NCI-H2029 (cell line): ENCODE data around the gene MASP2.

Experiments
- DNase-seq: peaks from one replicate; lab custom pipeline; 2025; lab: John Stamatoyannopoulos, UW

Gene MASP2

DNA sequence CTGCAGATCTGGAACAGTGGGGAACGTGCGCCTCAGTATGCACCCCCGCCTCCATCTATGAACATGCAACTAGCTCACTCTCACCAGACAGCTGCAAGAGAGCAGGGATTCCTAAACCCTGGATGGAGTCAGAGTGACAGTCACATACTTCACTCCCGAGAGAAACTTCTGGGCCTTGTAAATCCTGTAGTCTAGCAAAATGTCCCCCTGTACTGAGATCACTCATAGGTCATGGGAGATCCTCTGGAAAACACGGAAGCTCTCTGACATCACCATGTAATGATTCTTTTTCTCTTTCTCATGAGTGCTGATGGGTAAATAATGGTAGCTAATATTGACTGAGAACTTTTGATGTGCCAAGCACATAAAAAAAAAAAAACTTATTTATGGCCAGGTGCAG lies 57.9 kb downstream of the MASP2 start:
- DNase-seq = peak; percentile 40

DNA sequence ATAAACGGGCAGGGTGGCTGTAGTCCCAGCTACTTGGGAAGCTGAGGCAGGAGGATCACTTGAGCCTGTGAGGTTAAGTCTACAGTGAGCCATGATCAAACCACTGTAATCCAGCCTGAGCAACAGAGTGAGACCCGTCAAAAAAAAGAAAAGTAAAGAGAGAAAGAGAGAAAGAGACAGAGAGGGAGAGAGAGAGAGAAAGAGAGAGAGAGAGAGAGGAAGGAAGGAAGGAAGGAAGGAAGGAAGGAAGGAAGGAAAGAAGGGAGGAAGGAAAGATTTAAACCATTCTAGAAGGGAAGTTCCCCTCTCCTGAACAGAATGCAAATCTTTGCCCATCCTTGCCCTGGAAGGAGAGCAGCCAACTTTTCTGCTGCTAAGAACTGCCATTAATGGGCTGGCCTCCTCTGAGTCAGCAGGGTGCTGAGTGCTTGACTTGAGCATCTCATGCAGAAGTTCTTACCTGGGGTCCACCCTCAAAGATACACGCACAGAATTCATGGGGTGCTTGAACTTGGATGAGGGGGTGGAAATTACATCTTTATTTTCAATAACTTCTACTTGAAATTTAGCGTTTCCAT lies 59.1 kb downstream of the MASP2 start:
- no peak for DNase-seq

DNA sequence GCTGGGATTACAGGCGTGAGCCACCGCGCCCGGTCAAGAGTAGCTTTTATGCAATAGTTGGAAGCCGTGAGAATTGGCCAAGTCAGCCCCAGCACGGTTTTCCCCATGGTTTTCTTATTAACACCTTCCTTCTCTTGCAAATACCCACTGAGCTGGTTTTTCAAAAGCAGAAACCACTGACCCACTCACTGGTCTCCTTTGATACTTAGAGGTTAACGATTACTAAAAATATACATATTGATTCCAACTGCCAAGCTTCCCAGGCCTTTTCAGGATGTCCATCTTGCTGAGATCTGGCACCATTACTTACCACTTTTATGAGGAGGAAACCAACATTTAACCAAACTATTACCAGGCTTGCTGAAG lies 60.5 kb downstream of the MASP2 start:
- no peak for DNase-seq

DNA sequence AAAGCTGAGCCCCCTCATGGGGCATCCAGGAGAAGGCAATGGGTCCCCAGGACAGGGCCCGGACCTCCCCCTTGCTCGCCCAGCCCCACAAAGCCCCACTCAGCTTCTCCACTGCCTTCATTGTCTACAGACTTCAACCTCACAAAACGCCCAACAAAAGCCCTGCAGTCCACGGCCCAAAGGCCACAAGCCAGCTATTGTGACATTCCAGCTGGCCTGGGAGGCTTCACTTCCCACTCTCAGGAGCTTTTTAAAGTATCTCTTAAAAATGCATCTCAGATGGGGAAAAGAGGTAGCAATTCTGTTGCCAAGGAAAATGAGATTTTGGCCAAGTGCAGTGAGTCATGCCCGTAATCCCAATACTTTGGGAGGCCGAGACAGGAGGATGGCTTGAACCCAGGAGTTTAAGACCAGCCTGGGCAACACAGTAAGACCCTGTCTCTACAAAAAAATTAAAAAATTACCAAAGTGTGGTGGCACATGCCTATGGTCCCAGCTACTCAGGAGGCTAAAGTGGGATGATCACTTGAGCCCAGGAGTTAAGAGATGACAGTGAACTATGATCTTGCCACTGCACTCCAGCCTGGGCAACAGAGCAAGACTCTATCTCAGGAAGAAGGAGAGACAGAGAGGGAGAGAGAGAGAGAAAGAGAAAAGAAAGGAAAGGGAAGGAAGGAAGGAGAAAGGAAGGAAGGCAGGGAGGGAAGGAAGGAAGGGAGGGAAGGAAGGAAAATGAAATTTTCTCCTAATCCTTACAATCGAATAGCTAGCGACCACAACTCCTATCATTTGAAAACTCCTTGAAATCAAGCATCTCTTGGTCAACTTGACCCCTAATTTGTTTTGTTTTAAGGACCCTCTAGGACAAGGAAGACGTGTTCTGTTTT lies 66.0 kb downstream of the MASP2 start:
- no peak for DNase-seq

DNA sequence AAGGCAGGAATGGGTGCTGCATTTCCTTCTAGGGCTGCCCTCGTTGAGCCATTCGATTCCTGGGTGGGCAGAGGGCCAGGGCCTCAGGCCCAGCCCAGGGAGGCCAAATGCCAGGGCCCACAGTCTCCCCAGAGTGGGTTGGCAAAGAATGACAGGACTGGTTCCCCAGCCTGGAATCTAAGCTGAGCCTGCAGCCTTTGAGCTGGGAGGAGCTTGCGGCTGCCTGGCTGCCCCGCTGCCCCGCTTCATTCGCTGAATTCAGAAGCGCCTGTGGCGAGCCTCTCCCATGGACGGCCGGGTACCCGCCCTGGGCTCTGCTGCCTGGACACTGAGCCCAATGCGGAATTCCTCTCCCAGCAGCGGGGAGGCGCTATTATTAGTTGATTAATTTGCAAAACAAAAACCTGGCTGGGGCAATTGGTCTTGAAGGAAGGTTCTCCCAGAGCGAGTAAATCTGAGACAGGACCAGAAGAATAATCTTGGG lies 66.9 kb downstream of the MASP2 start:
- DNase-seq = peak; percentile 81

DNA sequence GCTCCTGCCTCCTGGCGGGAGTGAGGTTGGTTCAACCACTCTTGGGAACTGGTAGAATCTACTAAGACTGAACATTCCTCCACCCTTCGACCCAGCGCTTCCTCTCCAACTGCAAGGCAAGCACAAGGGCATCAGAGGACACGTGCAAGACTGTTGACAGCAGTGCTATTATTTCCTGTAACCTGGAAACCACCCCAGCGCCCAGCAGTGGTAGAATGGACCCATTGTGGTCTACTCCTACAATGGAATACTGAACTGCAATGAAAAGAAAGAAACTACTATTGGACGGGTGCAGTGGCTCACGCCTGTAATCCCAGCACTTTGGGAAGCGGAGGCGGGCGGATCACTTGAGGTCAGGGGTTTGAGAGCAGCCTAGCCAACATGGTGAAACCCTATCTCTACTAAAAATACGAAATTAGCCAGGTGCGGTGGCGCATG lies 67.5 kb downstream of the MASP2 start:
- DNase-seq = peak; percentile 72

DNA sequence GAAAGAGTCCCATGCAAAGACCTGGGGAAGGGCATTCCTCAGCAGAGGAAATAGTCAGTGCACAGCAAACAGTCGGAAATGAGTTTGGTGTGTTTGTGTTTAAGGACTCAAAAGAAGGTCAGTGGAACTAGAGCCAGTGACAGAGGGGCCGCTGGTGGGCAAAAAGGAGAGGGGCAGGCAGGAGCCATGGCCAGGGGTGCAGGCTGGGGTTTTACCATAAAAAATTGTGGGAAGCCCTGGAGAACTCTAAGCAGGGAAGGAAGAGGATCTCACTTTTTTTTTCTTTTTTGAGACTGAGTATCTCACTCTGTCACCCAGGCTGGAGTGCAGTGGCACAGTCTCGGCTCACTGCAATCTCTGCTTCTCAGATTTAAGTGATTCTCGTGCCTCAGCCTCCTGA lies 68.3 kb downstream of the MASP2 start:
- DNase-seq = no peak
